ENCODE measurements around the gene VAC14.

The VAC14 gene

DNA sequence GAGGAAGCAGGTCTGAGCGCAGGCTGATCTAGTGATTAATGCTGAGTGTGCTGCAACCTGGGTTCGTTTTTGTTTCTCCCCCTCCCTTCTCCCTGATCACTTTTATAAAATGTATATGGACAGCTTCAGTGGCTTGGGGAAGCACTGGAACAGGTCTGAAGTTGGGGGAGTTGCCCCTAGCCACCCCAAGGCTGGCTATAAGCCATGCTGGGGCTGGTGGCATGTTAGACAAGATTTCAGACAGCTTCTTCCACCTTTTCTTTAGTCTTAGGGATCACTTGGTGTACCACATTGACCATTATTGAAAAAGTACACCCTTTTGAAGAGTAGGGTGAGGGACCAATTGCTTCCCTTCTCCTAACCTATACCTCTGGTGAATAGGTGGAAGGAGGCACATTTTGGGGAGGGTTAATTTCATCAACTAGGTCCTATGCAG, 3.8 kb upstream of the VAC14 start:
- in situ Hi-C loops (cut with MboI; ENCODE audit: low pct_unique_long_range_greater_than_20kb, low sequenced_read_pairs, unreplicated experiment): no loop called here
- no peak for TF ChIP-seq CTCF (IDR thresholded peaks at IDR 0.05; ENCODE audit: extremely low read depth, insufficient read depth, missing control alignments)
- DNase-seq (ENCODE audit: low spot score): no peak

DNA sequence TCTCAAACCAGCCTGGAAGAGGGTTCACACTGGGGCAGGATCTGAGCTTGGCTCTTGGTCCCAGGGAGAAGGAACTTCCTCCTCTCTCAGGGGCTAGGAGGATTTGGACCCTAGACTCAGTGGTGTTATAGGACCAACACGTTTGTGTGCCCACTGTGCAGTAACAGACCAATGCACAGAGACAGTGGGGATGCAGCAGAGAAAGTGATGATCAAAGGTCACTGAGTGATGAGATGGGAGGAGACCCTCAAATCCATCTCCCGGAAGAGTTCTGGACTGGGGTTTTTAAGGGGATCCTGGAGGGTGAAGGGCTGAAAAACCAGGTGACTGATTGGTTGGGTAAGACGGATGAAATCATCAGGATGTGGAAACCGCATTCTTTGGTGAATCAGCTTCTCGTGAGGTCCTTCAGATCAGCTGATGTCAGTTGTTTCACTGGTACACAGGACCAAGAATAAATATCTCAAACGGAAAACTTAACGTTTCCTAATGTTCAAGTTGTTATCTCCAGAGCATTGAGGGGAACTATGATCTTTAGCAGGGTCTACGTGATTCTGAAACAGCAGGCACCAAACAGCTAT, 3.3 kb upstream of the VAC14 start:
- no peak for DNase-seq (ENCODE audit: low spot score)
- TF ChIP-seq CTCF (IDR thresholded peaks at IDR 0.05; ENCODE audit: extremely low read depth, insufficient read depth, missing control alignments): no peak
- in situ Hi-C loops (cut with MboI; ENCODE audit: low pct_unique_long_range_greater_than_20kb, low sequenced_read_pairs, unreplicated experiment): no loop called here

- no peak for DNase-seq (ENCODE audit: low spot score)
- TF ChIP-seq CTCF (IDR thresholded peaks at IDR 0.05; ENCODE audit: extremely low read depth, insufficient read depth, missing control alignments): no peak
- in situ Hi-C loops (cut with MboI; ENCODE audit: low pct_unique_long_range_greater_than_20kb, low sequenced_read_pairs, unreplicated experiment): no loop called here
These were observed 2.4 kb upstream of the VAC14 start for GRCh38 chr16:70803319-70803718.

- TF ChIP-seq CTCF (IDR thresholded peaks at IDR 0.05; ENCODE audit: extremely low read depth, insufficient read depth, missing control alignments): no peak
- in situ Hi-C loops (cut with MboI; ENCODE audit: low pct_unique_long_range_greater_than_20kb, low sequenced_read_pairs, unreplicated experiment): no loop called here
- no peak for DNase-seq (ENCODE audit: low spot score)
These were observed 653 bp upstream of the VAC14 start for GRCh38 chr16:70801611-70802010.

- in situ Hi-C loops (cut with MboI; ENCODE audit: low pct_unique_long_range_greater_than_20kb, low sequenced_read_pairs, unreplicated experiment): no loop called here
- no peak for DNase-seq (ENCODE audit: low spot score)
- no peak for TF ChIP-seq CTCF (IDR thresholded peaks at IDR 0.05; ENCODE audit: extremely low read depth, insufficient read depth, missing control alignments)
These were observed 647 bp downstream of the VAC14 start for GRCh38 chr16:70800311-70800710.

DNA sequence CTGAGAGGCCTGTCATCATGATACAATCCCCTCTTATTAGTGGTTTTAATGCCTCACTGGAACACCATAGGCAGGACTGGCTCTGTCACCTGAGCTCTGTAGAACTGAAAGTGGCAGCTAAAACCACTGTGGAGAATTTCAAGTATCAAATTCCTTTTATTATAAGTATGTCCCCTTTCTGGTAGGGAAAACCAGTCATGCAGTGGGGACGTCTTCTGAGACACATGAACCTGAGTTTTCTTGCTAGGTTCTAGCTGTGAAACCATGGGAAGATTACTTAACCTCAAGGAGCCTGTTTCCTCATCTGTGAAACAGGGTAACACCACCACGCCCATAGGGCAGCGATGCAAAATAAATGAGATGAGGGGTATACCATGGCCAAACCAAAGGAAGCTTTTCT, 4.7 kb downstream of the VAC14 start:
- no peak for DNase-seq (ENCODE audit: low spot score)
- in situ Hi-C loops (cut with MboI; ENCODE audit: low pct_unique_long_range_greater_than_20kb, low sequenced_read_pairs, unreplicated experiment): no loop called here
- TF ChIP-seq CTCF (IDR thresholded peaks at IDR 0.05; ENCODE audit: extremely low read depth, insufficient read depth, missing control alignments): no peak
